Mucosa of gallbladder (tissue), 1 donor: ENCODE results near the gene OR4D6. TPM values are rescaled to one million over a fixed set of nuclear protein-coding genes. Genes with fewer than 3 reads are reported as not detected.

Source experiments
- total RNA-seq: library from RNA; stranded (reverse); gene quantifications from one replicate; pipeline ENCODE4 v1.2.1, GENCODE V29; 2021
- donor health status: DM: no; HTN: no; CAD: no.

The OR4D6 gene
- total RNA-seq, 1 donor from 2014 or later: not detected

Other genes with a start within 250 kb of the OR4D6 start
- 13.5 TPM for gene MPEG1, start 244.0 kb upstream of the OR4D6 start, total RNA-seq
- gene OR5AN1, start 98.1 kb upstream of the OR4D6 start, total RNA-seq: not detected
- gene OR5A2, start 30.5 kb upstream of the OR4D6 start, total RNA-seq: not detected
- gene OR5A1, start 20.5 kb upstream of the OR4D6 start, total RNA-seq: not detected
- not detected for gene OR4D10, start 16.4 kb downstream of the OR4D6 start, total RNA-seq
- gene OR4D11, start 46.6 kb downstream of the OR4D6 start, total RNA-seq: not detected
- not detected for gene OR4D9, start 54.6 kb downstream of the OR4D6 start, total RNA-seq
- gene OSBP, start 158.8 kb downstream of the OR4D6 start, total RNA-seq: 63.4 TPM
- gene PATL1, start 212.1 kb downstream of the OR4D6 start, total RNA-seq: 28.6 TPM